ENCODE data around the gene ITGB6. TPM values are rescaled to one million over a fixed set of nuclear protein-coding genes. Genes with fewer than 3 reads are reported as not detected.

Gene ITGB6
- total and polyA plus RNA-seq, 2 donors (not counting 3 experiments of a cell fraction or from before 2014, with no cell fraction given), result 0.03 TPM; not detected in 1

GRCh38 chr2:160132761-160133160, 67.3 kb downstream of the ITGB6 start:
- Histone ChIP-seq H3K4me3 (replicated peaks in 1 of 3; ENCODE audit: insufficient read depth in 1 of 3, low read depth in 1 of 3, low read length in 3 of 3) (no peak overlapping the region), H3K9ac (replicated peaks; ENCODE audit: extremely low read depth, insufficient read depth, low read length) (no peak overlapping the region), H2AFZ (ENCODE audit: low read depth, low read length) (no peak overlapping the region), H3K9me1 (replicated peaks; ENCODE audit: control insufficient read depth, extremely low read depth, insufficient read depth, low read length) (no peaks in the 10 kb centered on the region), H3K9me3 (replicated peaks; ENCODE audit: control insufficient read depth, insufficient read depth, low read length) (no peaks in the 10 kb centered on the region), H3K27ac (ENCODE audit: insufficient read depth, low read depth, low read length) (no peak overlapping the region), H3K36me3 (ENCODE audit: control insufficient read depth in 2 of 2, extremely low read depth in 1 of 2, insufficient read depth in 2 of 2, low read length in 2 of 2) (no peaks in the 10 kb centered on the region), H3K4me2 (ENCODE audit: insufficient read depth, low read length) (no peak overlapping the region), H3K79me2 (ENCODE audit: control insufficient read depth, insufficient read depth, low read length) (no peaks in the 10 kb centered on the region), H3K4me1 (ENCODE audit: control insufficient read depth, extremely low read depth, insufficient read depth, low read length) (no peaks in the 10 kb centered on the region), H3K27me3 (ENCODE audit: control insufficient read depth in 2 of 2, insufficient read depth in 2 of 2, low read length in 2 of 2) (no peaks in the 10 kb centered on the region), H4K20me1 (replicated peaks; ENCODE audit: control insufficient read depth, extremely low read depth, insufficient read depth, low read length) (no peaks in the 10 kb centered on the region)
- dilution Hi-C loops (cut with MboI; ENCODE audit: extremely low pct_ligation_motif_present, low sequenced_read_pairs), result no loop called here
- no peak for TF ChIP-seq JUN (IDR thresholded peaks at IDR 0.05; ENCODE audit: borderline replicate concordance, insufficient read depth, insufficient read length, low read depth)
- TF ChIP-seq GATA2 (IDR thresholded peaks at IDR 0.05; ENCODE audit: insufficient read depth, insufficient read length, low read depth, low read length), result no peak
- no peak for TF ChIP-seq FOS (IDR thresholded peaks at IDR 0.05; ENCODE audit: borderline replicate concordance, insufficient read depth, low read length)
- TF ChIP-seq EZH2 (IDR thresholded peaks at IDR 0.05; ENCODE audit: borderline replicate concordance, low read depth, low read length, severe bottlenecking), result no peak
- TF ChIP-seq MAX (IDR thresholded peaks at IDR 0.05; ENCODE audit: insufficient read depth, insufficient read length), result no peak
- no peak for TF ChIP-seq POLR2AphosphoS5 (IDR thresholded peaks at IDR 0.05; ENCODE audit: insufficient read depth, low read depth, low read length)
- TF ChIP-seq MYC (IDR thresholded peaks at IDR 0.05; ENCODE audit: low read depth, low read length), result no peak
- TF ChIP-seq, protein P1, sequence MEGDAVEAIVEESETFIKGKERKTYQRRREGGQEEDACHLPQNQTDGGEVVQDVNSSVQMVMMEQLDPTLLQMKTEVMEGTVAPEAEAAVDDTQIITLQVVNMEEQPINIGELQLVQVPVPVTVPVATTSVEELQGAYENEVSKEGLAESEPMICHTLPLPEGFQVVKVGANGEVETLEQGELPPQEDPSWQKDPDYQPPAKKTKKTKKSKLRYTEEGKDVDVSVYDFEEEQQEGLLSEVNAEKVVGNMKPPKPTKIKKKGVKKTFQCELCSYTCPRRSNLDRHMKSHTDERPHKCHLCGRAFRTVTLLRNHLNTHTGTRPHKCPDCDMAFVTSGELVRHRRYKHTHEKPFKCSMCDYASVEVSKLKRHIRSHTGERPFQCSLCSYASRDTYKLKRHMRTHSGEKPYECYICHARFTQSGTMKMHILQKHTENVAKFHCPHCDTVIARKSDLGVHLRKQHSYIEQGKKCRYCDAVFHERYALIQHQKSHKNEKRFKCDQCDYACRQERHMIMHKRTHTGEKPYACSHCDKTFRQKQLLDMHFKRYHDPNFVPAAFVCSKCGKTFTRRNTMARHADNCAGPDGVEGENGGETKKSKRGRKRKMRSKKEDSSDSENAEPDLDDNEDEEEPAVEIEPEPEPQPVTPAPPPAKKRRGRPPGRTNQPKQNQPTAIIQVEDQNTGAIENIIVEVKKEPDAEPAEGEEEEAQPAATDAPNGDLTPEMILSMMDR (IDR thresholded peaks at IDR 0.05; ENCODE audit: extremely low read depth in 1 of 2, insufficient read depth in 1 of 2, low read depth in 1 of 2, low read length in 2 of 2), result no peak
- no peak for TF ChIP-seq POLR2A (IDR thresholded peaks at IDR 0.05; ENCODE audit: low read depth, low read length)
- CTCF ChIA-PET, result interaction anchor here (1.0 to 2.0 kb wide), 2 partner anchors 9 kb away, joined by 3 to 5 read pairs; no protein-coding TSS in a partner anchor
- BruUV-seq (replicated peaks), result no TSS peak
- DNase-seq (ENCODE audit: low read depth, low spot score) (no peak), FAIRE-seq (no peak)
- POLR2A ChIA-PET, result no interaction called here
- intact Hi-C loops (cut with micrococcal nuclease), result no loop called here
